ENCODE data around the gene FASTK.

The FASTK gene

DNA sequence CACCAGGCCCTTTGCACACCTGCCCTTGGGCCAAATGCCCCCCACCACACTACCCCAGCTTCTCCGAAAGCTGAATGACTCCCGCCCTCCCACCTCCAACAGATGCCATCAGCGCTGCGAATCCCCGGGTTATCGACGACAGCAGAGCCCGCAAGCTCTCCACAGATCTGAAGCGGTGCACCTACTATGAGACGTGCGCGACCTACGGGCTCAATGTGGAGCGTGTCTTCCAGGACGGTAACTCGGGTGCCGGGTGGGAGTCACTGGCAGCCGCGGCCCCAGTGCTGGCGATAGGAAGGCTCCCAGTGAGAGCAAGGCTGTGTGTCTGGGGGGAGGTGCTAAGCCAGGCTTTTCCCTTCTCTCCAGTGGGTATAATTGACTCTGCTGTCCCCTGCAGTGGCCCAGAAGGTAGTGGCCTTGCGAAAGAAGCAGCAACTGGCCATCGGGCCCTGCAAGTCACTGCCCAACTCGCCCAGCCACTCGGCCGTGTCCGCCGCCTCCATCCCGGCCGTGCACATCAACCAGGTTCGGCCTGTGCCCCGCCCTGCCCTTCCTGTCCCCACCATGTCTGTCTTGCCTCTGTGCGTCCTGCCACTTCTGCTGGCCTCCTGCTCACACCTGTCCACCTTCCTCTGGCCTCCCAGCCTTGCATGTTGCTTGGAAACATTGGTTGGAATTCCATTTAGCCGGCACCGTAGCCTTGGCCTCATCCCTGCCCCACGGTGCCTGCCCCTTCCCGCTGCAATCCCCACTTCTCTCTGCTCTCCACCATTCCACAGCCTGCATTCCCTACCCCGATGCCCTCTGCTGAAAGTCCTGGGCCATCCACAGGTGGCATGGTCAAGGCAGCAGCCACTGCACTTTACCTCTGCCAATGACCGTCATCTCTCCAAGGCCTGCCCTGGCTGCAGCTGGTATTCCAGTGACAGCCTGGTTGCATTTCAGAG is 37.8 kb upstream of the FASTK start:
- DNase-seq (ENCODE audit: low read depth) = no peak

DNA sequence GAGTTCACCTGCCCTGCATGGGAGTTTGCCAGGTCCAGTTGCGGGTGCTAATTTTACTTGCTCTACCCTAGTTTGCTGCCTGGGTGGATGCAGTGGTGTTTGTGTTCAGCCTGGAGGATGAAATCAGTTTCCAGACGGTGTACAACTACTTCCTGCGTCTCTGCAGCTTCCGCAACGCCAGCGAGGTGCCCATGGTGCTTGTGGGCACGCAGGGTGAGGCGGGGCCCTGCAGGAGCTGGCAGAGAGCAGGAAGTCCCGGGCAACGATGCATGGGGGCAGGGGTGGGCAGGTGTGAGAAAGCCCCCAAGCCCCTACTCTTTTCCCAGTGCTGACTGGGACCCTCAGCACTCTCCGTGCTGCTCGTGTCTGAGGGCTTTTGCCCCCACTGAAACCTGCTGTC is 37.0 kb upstream of the FASTK start:
- no peak for DNase-seq (ENCODE audit: low read depth)

DNA sequence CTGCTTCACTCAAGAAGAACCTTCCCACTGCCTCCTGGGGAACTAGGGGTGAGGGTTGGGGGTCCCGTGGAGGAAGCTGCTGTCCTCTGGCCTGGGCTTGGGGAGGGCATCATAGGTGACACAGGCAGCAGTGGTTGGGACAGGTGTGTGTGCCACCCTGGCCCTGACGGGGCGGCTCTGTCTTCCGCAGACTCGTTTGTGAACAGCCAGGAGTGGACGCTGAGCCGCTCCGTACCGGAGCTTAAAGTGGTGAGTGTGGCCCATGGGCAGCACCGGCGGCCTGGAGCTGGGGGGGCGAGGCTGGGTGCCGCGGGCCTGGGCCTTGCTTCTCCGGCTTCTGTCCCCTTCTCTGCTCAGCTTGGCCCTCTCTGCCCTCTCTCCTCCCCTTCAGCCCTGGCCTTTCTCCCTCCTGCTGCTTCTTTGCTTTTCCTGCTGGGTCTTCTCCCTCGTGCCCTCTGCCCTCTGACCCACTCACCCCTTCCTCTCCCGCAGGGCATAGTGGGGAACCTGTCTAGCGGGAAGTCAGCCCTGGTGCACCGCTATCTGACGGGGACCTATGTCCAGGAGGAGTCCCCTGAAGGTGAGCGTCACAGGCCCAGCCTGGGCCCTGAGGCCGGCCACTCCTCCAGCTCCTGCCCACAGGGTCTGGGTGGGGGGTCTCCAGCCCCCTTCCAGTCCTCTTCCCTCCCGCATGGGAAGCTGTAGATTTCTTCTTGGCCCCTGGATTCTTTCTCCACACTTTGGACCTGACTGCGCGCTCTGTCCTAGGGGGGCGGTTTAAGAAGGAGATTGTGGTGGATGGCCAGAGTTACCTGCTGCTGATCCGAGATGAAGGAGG is 36.2 kb upstream of the FASTK start:
- DNase-seq (ENCODE audit: low read depth) = no peak

DNA sequence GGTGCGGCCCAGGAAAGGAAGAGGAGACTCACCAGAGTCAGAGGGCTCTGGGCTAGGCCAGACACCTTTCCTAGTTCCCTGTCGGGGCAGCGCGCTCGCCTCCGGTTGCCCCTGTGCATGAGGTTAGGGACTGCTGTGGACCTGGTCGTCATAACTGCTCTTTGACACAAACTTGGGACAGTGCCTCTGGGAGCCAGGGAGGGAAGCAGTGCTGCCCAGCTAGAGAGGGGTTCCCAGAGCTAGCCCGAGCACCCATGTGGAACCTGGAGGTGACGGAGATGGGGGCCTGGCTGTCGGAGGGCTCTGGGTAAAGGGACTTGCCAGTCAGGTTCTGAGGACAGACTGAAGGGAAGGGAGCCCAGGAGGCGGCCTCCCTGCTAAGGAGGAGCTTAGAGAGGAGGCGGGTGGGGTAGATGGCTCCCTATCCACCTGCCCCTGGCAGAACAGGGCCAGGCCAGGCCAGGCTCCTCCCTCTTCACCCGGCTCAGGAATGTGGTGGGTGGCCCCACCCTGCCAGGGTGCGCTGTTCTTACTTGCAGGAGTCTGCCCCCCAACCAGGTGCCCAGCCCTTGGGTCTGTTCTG is 35.3 kb upstream of the FASTK start:
- no peak for DNase-seq (ENCODE audit: low read depth)

DNA sequence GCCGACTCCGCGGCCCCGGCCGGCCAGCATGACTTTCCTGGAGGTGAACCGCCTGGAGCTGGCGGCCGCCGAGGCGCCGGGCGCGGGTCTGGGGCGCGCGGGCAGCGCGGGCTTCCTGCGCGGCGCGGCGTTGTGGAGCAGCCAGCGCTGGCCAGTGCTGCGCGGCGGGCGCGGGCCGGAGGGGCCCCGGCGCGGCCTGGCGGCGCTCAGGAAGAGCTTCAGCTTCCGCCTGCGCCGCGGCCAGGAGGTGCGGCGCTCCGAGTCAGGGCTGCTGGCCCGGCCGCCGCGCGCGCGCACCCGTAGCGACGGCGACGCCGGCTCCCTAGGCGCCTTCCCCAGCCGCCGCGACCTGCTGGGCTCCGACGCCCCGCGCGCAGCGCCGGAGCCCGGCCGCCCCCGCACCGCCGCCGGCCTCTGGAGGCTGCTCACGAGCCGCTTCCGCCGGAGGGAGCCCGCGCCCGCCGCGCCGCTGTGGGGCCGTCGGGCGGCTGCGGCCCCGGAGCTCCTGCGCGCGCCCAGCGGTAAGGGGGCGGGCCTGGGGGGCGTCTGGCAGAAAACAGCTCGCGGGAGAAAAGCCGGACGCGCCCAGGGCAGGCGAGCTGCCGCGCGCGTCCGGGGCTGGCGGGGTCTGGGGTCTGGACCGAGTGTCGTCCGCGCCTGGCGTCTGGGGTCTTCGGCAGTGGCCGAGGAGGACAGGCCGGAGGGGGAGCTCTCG is 34.7 kb upstream of the FASTK start:
- DNase-seq (ENCODE audit: low read depth) = no peak

DNA sequence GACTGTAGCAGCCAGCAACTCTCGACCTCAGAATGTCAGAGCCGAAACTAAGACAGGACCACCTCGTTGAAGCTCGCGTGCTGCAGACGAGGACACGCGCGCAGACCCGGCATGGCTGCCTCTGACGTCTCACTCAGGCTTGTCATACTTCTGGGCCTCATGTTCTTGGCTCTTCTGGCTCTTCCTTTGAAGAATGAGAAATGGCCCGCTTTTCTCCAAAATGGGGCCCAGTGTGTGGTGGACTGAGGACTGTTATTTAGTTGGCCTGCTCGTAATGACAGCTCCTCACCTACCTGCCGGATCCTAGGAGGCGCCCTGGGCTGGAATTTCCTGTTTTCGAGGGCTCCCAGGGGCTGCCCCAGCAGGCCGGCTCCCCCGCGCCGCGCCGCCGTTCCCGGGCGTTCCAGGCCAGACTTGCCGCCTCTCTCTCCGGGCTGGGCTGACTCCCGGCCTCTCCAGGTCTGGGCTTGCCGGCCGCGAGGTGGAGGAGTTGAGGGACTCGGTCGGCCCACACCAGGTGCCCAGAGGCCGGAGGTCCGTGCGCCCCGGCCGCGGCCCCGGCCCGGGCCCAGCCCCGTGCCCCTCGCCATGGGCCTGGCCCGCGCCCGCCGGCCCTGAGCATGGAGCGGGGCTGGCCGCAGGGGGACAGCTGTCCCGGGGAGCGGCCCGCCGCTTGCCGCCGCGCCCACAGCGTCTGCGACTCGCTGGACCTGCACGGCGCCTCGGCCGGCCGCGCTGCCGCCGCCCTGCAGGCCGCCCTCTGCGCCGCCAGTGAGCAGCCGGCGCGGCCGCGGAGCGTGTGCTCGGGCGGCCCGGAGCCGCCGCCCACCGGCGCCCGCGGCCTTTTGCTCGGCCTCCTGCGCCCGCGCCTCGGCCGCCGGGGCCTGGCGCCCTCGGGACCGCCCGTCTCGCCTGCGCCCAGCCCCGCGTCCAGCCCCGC is 33.8 kb upstream of the FASTK start:
- DNase-seq (ENCODE audit: low read depth) = no peak

DNA sequence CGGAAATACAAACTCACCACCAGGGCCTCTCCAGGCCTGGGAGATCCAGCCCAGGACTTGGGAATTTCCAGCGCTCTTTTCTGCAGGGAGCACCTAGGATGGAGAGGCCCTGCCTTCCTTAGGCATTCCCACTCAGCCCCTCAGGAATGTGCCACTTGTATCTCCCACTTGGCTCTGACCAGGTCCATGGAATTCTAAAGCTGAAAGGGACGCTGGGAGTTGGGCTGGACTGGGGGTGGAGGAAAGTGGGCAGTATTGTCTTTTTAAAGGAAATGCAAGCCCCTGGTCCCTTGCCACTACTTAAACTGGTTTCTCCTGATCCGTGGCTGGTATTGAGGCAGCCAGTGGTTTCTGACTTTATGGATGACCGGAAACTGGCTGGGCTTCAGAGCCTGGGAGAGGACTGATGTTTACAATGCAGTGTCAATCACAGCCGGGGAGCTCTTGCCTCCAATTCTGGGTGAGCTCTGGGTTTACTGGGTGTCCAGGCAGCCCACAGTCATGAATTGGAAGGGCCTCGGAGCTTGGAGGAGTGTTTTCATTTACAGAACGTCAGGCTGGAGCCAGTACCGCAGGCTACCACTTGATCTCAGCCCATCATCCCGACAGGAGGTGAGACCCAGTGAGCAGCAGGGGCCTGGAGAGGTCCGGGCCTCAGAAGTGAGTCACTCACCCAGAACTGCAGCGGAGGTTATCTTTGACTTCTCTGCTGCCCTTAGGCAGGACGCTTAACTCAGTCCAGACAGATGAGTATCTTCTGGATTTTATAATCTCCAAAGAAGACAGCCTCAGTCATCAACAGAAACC is 32.9 kb upstream of the FASTK start:
- no peak for DNase-seq (ENCODE audit: low read depth)

DNA sequence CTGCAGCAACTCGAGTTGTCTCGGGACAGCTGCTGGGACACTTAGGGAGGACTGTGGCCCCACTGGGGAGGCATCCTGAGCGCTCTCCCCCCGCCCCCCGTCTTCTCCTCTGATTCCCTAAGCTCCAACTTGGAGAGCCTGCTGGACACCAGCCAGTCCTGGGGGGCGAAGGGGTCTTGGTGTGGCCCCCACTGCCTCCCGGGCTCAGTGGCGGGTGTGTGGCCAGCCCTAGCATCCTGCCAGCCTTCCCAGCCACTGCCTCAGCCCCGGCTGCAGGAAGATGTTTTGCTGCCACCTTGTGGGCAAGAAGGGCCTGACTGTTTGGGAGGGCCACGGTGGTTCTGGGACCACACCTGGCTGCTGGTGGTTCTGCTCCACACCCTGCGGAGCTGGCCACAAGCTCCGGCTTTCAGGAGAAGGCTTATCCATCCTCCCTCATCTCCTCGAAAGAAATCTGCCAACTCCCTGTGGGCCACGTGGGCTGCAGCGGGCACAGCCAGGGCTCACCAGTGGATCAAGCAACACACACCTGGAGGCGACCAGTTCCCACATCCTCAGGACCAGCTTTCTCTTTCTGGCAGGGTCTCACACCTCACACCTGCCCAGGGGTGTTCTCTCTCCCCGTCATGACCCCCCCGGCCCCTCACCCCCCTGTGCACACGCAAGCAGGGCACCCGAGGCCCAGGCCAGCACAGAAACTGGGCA is 30.5 kb upstream of the FASTK start:
- no peak for DNase-seq (ENCODE audit: low read depth)

DNA sequence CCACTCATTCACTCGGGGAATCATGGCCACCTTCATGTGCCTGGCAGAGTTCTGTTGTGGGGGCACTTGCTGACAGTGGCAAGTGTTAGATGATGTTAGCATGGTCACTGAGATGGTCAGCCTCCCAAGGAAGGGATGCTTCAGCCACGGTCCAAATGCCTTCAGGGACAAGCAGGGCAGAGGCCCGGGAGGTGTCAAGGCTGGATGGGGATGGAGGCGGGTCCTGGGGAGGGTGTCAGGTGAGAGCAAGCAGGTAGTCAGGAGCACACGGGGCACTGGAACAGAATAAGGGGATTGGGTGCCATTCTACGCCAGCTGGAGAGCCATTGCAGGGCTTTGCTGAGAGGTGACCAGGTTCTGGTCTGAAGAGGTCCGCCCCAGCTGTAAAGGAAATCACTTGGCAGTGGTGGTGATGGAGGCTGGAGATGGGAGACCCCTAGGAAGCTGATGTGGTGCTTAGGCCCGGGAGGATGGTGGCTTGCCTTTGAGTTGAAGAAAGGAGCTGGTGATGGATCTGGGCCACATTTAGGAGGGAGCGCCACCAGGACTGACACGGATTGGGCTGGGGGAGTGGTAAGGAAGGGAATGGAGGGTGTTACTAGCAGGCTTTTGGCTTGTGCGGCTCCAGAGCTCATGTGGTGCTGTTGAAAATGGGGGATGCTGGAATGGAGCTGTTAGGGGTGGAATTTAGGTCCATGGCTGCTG is 29.8 kb upstream of the FASTK start:
- no peak for DNase-seq (ENCODE audit: low read depth)

DNA sequence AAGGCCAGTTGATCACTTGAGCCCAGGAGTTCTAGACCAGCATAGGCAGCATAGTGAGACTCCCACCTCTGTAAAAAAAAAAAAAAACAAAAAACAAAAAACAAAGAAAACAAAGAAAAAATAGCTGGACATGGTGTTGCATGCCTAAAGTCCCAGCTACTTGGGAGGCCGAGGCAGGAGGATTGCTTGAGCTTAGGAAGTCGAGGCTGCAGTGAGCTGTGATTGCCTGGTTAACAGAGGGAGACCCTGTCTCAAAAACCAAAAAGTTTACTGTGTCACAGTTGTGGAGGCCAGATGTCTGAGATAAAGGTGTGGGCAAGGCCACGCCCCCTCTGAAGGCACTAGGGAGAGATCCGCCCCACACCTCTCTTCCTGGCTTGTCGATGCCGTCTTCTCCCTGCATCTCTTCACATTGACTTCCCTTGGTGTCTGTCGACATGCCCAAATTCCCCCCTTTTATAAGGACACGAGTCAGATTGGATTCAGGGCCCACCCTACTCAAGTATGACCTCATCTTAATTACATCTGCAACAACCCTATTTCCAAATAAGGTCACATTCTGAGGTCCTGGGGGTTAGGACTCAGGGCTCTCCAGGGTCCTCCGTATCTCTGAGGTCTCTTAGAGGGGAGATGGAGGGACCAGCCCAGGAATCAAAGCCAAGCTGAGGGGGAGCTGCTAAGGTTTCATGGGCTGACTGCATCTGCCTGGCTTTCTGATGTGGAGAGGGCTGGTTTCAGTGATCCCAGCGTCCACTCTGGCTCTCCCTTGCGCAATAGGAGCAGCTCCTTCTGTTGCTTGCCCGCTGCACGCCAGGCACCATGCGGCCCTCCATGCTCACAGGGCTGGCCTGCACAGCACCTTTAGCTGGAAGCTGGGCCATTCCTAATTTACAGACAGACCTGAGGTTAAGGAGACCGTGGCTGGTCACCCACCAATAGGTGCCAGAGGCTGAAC is 28.8 kb upstream of the FASTK start:
- no peak for DNase-seq (ENCODE audit: low read depth)

DNA sequence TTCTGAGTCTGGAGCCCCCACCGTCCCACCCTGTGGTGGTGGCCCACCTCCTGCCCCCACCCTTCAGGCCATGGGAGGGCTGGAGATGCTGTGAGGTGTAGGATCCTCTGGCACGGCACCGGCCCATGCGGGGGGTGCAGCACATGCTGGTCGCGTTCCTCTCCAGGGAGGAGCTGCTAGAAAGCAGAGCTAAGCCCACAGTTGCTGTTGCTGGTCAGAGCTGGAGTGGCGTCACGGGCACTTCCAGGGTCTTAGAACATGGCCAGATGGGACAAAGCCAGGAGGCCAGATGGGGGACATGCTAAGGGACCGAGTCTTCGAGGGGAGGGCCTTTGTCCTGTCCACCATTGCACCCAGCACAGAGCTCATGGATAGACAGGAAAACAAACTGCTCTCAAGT is 27.3 kb upstream of the FASTK start:
- no peak for DNase-seq (ENCODE audit: low read depth)

DNA sequence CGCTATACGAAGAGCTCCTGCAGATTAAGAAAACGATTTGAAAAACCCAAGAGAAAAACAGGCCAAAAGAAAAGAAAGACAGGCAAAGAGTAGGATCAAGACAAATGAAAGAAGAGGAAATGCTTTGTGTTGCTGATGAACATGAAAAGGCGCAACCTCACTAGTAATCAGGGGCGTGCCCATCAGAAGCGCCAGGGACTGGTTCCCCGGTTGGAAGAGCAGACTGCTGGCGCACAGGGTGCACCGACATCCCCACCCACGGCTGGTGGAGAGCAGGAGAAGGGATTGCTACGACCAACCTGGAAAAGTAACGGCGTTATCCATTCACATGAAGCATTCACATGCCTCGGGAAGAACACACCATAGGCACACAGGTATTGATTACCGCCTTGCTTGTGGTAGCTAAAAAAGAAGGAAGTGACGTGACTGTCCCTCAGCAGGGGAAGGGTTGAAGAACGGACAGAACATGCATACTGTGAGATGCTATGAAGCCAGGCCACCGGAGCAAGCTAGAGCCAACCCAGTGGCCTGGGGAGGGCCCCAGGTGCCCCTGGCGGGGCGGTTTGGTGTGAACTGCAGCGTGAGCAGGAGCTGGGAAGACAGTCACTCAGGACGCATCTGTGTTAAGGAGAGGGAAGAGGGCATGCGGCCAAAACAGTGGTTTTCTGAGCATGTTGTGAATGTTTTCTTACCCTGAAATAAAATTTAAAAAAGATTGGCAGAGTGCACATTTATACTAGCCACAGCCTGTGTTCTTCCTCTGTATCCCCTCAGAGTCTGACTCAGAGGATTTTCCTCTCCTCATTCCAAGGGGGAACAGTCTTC is 24.0 kb upstream of the FASTK start:
- no peak for DNase-seq (ENCODE audit: low read depth)

DNA sequence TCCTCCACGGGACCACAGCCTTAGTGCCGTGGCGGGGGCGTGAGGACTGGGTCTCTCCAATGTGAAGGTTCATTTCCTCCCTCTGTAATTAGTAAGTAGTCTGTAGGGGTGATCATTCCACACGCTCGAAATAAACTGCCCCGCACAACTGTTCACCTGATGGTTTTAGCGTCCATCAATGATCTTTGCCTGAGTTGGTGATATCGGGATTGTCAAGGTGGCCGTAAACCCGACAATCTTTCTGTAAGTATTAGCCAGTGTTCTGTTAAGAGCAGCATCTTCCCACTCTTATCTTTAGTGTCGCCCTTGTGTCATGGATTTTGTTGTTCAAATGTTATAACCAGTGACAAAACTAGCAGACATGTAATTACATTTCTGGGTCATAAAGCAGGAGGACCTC is 23.4 kb upstream of the FASTK start:
- no peak for DNase-seq (ENCODE audit: low read depth)

DNA sequence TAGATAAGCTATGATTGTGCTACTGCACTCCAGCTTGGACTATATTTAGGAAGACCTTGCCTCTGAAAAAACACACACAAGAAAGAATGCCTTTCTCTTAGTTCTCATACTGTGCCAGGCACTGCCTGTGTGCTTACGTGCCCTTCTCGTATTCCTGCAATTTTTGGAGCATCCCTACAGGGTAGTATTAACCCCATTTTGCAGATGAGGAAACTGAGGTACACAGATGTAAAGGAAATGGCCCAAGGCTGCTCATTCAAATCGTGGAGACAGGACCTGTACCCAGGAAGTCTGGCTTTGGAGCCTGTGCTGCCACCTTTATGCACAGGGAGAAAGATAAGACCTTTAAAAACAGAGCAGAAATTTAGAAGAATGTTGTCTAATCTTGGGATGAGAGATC is 22.4 kb upstream of the FASTK start:
- DNase-seq (ENCODE audit: low read depth) = no peak

DNA sequence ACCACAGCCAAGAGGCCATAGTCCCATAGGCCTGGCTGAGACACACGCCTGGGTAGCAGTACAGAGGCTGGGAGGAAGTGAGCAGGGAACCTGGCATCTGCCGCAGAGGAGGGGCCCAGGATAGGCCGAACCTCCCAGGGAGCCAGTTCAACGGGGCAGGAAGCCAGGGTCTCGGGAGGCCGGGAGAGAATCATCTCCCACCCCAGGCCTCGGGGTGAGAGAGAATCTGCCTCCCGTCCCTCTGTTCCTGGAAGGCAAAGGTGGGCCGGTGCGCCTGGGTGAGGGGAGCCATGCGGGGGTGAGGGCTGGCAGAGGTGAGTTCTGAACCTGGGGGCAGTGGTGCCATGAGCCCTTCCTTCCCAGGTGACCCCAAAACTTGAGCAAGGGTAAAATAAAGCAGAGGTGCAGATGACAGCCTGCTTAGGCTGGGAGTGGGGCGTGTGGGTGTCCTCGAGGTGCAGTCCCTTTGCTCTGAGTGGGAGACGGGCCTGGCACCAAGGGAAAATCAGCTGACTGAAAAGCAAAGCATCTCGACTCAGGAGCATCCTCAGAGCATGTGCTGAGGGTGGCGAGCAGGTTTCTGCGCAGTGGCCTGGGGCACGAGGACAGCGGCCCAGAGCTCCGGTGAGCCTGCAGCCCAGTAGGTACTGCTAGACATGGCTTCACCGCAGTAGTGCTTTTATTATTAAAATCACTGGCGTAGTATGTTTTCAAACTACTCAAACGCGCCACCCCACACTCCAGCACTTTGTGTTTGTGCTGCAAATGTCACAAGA is 21.2 kb upstream of the FASTK start:
- no peak for DNase-seq (ENCODE audit: low read depth)

DNA sequence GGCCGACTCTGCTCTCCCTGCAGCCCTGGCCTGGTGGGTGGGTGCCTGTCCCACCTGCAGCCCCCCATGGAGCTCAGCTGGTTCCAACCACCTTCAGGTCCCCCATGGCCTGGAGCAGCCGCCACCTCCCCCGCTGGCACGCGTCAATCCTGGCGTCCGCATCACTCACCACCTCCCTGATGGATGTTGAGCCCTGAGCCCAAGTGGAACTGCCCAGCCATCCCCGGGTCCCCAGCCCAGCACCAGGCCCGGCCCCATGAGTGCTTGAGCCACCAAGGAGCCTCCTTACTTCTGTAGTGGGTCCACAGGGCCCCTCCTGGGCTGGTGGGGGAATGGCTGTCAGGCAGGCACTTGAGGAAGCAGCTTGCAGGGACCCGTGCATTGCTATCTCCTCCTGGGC is 20.3 kb upstream of the FASTK start:
- DNase-seq (ENCODE audit: low read depth) = no peak
